NB4 (cell line): ENCODE results near the gene ZSWIM5.

Source experiments
- CTCF ChIP-seq: IDR thresholded peaks from one replicate; pipeline ENCODE4 v1.5.1; 2012; ENCODE audit warnings: low read depth, low read length
- MAX ChIP-seq: IDR thresholded peaks from 2 replicates; pipeline ENCODE4 v1.6.1; 2011; ENCODE audit warnings: low read depth, low read length

- no peak for TF ChIP-seq MAX
- TF ChIP-seq CTCF: no peak
These were observed 8.2 kb downstream of the ZSWIM5 start for GRCh38 chr1:45198185-45198584.
